GM19324 (cell line): Measurements from ENCODE around the gene SMARCAL1.

ENCODE experiments used
- ATAC-seq: cut with Tn5 transposase; IDR thresholded peaks from one replicate; pipeline ENCODE4 v1.9.1; 2021; ENCODE audit warnings: mild to moderate bottlenecking, moderate library complexity; ENCODE audit not compliant: unreplicated experiment, low FRiP score

The SMARCAL1 gene

GRCh38 chr2:216520112-216520511, 107.8 kb downstream of the SMARCAL1 start:
- no peak for ATAC-seq

GRCh38 chr2:216522892-216523502, 110.7 kb downstream of the SMARCAL1 start:
- ATAC-seq = no peak

- no peak for ATAC-seq
Observed at GRCh38 chr2:216525972-216526371, 113.7 kb downstream of the SMARCAL1 start.

- no peak for ATAC-seq
Observed at GRCh38 chr2:216526939-216527338, 114.7 kb downstream of the SMARCAL1 start.

- no peak for ATAC-seq
Observed at GRCh38 chr2:216527600-216527999, 115.3 kb downstream of the SMARCAL1 start.

GRCh38 chr2:216532562-216532961, 120.3 kb downstream of the SMARCAL1 start:
- no peak for ATAC-seq
